GM12892 (cell line): ENCODE data around the gene CPA3.

Experiments used
- DNase-seq: peaks from one replicate; pipeline ENCODE4 v3.0.0; 2011; ENCODE audit not compliant: insufficient read length
- FAIRE-seq: peaks from 2 replicates; lab custom pipeline; 2011; peaks lifted over from hg19 to GRCh38; lab: Jason Lieb, UNC
- POLR2A ChIP-seq: IDR thresholded peaks from 2 replicates; pipeline ENCODE4 v1.6.1; 2011; ENCODE audit warnings: low read depth, low read length, control low read depth
- POLR2AphosphoS5 ChIP-seq: IDR thresholded peaks from 2 replicates; pipeline ENCODE4 v1.6.1; 2011; ENCODE audit warnings: low read depth, low read length, control low read depth
- TAF1 ChIP-seq: IDR thresholded peaks from 2 replicates; pipeline ENCODE4 v1.6.1; 2011; ENCODE audit warnings: low read depth, mild to moderate bottlenecking, control low read depth, low read length, borderline replicate concordance

Gene CPA3

DNA sequence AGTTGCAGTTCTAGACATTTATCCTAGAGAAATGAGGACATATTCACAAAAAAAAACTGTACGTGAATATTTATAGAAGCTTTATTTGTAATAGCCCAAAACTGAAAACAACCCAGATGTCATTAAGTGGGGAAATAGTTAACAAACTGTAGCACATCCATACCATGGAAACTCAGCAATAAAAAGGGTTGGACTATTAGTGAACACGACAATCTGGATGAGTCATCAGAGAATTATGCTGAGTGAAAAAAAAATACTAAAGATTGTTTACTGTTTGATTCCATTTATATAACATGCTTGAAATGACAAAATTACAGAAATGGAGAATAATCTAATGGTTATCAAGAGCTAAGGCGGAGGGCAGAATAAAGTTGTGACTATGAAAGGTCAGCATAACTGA lies 59.5 kb downstream of the CPA3 start:
- FAIRE-seq (no peak), DNase-seq (no peak)
- TF ChIP-seq POLR2AphosphoS5 (no peak), POLR2A (no peak), TAF1 (no peak)

DNA sequence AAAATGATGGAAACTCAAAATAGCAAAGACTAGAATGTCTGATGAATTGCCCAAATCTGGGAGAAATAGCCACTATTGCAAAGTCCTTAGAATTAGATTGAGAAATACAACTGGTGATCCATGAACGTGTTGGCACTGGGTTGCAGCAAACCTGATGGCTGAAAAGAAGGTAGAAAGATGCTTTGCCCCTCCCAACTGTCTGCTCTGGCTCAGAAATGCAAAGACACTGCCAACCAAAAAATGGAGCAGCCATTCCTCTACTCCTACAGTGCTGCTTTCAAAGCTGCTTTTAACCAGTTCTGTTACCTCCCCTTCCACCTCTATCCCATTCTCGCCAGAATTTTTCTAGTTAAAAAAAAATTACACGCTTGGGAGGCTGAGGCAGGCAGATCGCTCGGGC lies 60.7 kb downstream of the CPA3 start:
- DNase-seq (no peak), FAIRE-seq (no peak)
- no peak for TF ChIP-seq POLR2AphosphoS5
- TF ChIP-seq POLR2A, result no peak
- no peak for TF ChIP-seq TAF1

DNA sequence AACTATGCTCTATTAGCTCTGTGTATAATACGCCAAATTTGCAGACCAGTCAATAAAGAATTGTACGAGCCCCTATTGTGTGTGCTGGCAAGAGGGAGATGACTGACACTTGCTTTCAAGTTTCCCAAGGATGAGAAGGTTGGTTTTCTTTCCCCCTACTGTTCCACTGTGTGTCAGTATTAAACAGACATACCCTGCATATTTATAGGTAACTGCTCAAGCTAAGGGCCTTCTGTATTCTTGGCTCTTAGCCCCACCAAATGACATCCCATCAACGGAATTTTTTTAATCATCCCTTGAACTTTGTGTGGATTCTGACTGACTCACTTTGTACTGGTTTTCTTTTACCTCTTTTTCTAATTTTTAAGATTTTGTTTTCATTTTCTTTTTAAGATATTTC lies 65.7 kb downstream of the CPA3 start:
- TF ChIP-seq TAF1 (no peak), POLR2AphosphoS5 (no peak), POLR2A (no peak)
- no peak for FAIRE-seq
- DNase-seq, result no peak

DNA sequence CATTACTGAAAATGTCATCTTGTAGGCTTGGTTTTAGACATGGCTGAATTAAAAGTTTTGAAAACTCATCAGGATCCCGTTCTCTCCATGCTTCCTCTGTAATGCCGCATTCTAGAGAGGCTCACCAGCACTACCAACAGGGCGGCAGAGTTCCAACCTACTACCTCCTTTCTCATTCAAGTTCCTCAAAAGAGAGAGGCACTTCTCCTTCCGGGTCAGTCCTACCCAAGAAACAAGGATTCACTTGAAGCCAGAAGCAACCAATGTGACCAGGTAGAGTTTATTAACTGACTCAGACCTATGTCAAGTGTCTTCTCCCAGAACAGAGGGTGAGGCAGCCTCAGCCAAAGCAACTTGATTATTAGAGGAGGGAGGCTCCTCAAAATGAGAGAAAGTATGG lies 66.5 kb downstream of the CPA3 start:
- FAIRE-seq, result no peak
- TF ChIP-seq TAF1 (no peak), POLR2A (no peak), POLR2AphosphoS5 (no peak)
- DNase-seq, result no peak

DNA sequence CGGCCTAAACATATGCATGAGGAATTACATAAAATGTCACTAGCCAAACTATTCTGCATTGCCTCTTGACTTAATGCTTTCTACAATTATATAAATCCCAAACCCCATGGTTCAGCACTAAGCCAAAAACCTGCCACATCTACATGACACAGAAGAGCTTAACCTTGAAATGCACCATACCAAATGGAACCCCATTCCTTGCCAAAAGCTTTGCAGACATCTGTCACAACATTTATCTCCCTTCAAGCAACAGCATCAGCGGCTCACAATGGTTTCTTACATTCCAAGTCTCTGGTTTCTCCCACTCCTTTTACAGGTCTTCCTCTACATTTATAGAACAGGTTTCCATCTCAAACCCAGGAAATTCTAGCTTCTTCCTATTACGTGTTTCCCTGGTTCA lies 67.9 kb downstream of the CPA3 start:
- FAIRE-seq, result no peak
- no peak for DNase-seq
- TF ChIP-seq POLR2A (no peak), POLR2AphosphoS5 (no peak), TAF1 (no peak)

DNA sequence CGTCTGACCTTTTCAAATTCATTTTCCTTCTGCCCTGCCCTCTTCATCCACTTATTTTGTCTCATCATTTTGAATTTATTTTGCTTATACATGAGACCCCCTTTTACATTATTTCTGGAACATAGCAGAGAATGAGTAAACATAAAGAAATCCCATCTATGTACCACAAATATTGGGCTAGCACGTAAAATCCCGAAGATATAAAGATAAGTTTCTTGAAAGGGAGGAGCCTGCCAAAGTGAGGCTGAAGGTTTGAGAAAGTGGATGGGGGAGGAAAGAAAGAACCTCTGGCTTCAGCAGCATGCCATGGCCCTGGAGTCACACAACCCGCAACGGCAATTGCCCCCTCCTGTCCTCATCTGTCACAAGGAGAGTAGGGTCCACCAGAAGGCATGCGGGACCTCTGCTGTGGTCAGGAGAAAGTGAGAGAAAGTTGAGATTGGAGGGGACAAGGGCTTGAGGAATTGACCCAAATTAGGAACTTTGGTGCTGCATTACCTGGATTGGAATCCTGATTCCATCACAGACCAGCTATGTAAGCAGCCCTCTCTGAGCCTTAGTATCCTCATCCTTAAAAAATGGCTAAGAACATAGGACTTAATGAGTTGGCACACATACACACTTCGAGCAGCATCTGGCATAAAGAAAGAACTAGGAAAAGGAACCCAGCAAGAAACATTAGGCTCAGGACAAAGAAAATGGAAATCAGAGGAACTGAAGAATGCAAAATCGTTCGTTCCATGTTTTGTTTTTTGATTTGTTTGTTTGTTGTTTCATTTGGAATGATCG lies 72.6 kb downstream of the CPA3 start:
- FAIRE-seq, result no peak
- no peak for DNase-seq
- TF ChIP-seq TAF1 (no peak), POLR2A (no peak), POLR2AphosphoS5 (no peak)

DNA sequence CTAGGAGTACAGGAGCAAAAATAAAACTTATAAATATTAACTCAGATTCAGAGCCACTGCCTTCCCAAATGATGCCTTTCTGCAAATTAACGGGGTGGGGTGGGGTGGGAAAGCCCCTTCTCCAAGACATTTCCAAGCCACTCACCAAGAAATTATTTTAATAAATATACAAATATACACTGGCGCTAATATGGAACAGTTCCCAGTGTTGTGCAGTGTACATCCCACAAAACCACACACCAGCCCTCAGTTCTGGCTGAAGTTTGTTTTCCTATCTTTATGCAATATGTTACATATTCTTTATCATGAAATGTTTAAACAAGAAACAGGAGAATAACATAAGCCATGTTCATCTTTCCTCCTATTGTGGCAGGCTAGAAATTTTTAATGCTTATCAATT lies 73.2 kb downstream of the CPA3 start:
- TF ChIP-seq POLR2A (no peak), TAF1 (no peak), POLR2AphosphoS5 (no peak)
- FAIRE-seq, result no peak
- DNase-seq, result no peak

DNA sequence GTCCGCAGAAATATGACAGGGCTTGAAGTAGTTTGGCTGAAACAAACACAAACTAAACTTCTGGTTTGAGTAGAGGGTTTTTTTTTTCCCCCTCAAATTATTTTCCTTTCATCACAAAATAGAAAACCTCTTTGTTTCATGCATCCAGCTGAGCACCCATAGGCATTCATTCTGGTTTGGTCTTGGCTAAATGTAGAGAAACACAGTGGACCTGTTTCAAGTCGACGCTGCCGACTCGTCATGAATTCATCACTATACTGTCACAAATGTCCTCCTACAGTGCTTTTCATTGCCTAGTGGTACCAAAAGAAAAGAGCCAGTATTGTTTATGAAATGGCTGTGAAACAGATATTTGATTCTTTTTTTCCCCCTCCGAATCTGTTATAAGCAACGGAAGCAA lies 73.8 kb downstream of the CPA3 start:
- FAIRE-seq (no peak), DNase-seq (no peak)
- TF ChIP-seq POLR2AphosphoS5, result no peak
- no peak for TF ChIP-seq POLR2A
- no peak for TF ChIP-seq TAF1

DNA sequence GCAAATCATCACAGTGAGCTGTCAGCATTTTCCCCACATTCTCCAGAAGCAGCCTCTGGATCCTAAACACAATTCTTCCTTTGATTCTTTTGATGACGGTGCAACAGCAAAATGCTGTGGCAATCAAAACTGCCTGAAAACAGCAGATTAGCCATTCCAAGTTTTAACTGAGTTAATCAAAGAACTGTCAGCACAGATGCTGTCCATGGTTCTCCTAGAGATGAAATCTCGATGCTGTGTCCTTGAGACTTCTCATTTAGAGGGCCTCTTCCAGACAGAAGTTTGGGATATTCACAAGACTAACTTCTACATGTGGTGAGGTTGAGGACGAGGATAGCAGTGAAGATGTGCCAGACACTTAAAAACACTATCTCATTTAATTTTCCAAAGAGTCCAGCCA lies 75.9 kb downstream of the CPA3 start:
- no peak for DNase-seq
- TF ChIP-seq POLR2AphosphoS5 (no peak), TAF1 (no peak)
- no peak for FAIRE-seq

DNA sequence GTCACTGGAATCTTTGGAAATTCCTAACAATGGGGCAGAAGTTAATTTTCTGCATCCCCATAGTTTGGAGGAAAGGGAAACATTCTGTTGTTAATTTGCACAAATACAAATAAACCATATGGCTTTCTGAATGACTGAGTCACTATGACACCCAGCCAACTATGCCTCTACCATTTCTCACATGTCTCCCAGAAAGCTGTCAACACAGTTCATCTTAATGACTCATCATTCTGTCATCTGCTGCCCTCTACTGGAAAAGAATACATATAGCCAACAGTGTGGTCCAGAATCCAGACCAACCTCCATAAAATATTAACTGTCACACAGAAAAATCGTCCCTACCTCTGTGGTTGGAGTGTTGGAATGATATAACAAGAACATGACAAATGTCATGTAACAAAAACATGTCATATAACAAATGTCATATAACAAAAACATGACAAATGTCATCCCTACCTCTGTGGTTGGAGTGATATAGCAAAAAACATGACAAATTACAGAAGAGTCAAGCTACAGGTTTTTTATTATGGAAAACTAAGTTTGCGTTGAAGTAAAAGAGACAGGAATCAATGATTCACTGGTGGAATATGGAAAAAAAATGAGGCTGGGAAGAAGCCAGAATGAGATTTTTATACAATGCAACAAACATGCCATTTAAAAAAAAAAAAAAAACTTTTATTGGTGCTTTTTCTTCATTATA lies 78.6 kb downstream of the CPA3 start:
- DNase-seq, result peak; percentile 23
- peak; percentile 90 for FAIRE-seq
- TF ChIP-seq POLR2A, result no peak
- no peak for TF ChIP-seq POLR2AphosphoS5
- TF ChIP-seq TAF1, result no peak

DNA sequence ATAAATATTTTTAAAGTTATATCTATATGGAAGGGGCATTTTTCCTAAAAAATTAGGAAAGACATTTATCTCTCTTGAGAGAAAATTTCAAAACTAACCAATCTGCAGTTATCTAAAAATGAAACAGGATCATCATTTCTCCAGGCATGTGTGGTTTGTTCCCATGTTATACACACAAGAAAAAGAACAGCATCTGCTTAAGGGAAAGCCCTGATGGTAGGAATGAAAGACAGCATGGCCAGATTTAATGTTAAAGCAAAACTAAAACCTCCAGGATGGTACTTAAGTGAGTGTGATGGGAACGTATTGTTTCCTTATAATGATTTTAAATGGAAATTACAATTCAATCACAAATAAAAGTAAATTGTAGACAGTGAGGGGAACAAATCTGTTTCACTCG lies 80.0 kb downstream of the CPA3 start:
- FAIRE-seq, result no peak
- no peak for TF ChIP-seq POLR2A
- no peak for DNase-seq
